ENCODE results near the gene SERINC5. TPM values are rescaled to one million over a fixed set of nuclear protein-coding genes. Genes with fewer than 3 reads are reported as not detected.

The SERINC5 gene
- total RNA-seq, 4 donors from 2014 or later, result 19.5 to 32.8 (median 25.6) TPM

DNA sequence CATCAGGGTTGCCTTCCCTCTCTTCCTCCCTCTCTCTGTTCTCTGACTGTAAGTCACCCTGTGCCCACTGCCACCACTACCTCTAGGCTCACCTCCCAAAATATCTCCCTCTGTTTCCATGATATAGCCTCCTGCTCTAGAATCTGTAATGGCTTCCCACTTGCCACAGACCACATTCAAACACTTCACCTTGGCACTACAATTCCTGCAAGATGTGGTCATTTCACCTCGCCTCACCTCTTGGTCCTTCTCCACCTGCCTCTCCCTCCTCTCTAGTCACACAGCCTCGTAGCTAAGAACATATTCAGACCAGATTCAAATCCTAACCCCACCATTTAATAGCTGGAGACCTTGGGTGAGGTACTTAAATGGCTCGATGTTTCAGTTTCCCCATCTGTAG, 56.9 kb downstream of the SERINC5 start:
- TF ChIP-seq CTCF (IDR thresholded peaks at IDR 0.05), result no peak
- no peak for ATAC-seq (ENCODE audit: low FRiP score)
- DNase-seq (ENCODE audit: low spot score), result no peak

GRCh38 chr5:80198399-80198798, 57.4 kb downstream of the SERINC5 start:
- TF ChIP-seq CTCF (IDR thresholded peaks at IDR 0.05), result no peak
- no peak for DNase-seq (ENCODE audit: low spot score)
- ATAC-seq (ENCODE audit: low FRiP score), result peak; percentile 61

GRCh38 chr5:80195837-80196400, 59.9 kb downstream of the SERINC5 start:
- no peak for ATAC-seq (ENCODE audit: low FRiP score)
- no peak for TF ChIP-seq CTCF (IDR thresholded peaks at IDR 0.05)
- DNase-seq (ENCODE audit: low spot score), result no peak

DNA sequence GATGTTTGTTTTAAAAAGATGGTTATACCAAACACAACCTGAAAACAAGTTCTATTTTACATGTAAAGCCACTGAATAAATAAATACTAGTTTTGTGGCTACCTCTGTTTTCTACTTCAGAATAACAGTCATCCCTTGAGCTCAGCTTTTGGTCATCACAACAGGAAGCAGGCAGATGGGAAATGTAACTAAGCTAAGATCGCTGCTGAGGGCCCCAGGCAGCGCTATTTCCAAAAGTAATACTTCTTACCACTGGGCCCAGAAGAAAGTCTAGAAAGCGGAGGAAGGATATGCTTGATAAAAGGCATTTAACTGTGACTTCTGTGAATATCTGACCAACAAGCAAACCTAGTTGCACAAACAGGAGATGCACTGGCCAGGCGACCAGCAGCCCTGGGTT, 61.4 kb downstream of the SERINC5 start:
- no peak for TF ChIP-seq CTCF (IDR thresholded peaks at IDR 0.05)
- ATAC-seq (ENCODE audit: low FRiP score), result no peak
- no peak for DNase-seq (ENCODE audit: low spot score)

GRCh38 chr5:80193401-80193800, 62.4 kb downstream of the SERINC5 start:
- no peak for TF ChIP-seq CTCF (IDR thresholded peaks at IDR 0.05)
- DNase-seq (ENCODE audit: low spot score) (no peak), ATAC-seq (ENCODE audit: low FRiP score) (no peak)

GRCh38 chr5:80192507-80193241, 63.2 kb downstream of the SERINC5 start:
- DNase-seq (ENCODE audit: low spot score) (no peak), ATAC-seq (ENCODE audit: low FRiP score) (peak; percentile 74)
- no peak for TF ChIP-seq CTCF (IDR thresholded peaks at IDR 0.05)

GRCh38 chr5:80191991-80192398, 63.9 kb downstream of the SERINC5 start:
- no peak for TF ChIP-seq CTCF (IDR thresholded peaks at IDR 0.05)
- DNase-seq (ENCODE audit: low spot score) (no peak), ATAC-seq (ENCODE audit: low FRiP score) (peak; percentile 16)

All from omental fat pad (tissue), 4 donors.